SK-N-SH treated with all-trans-retinoic acid at 6 μM for 48 hours (cell line): ENCODE measurements around the gene RRAD.

Experiments
- ATAC-seq: fragments of 200-7000 bp; cut with Tn5 transposase; 3 replicates; pipeline ENCODE4 v1.9.1; 2020; ENCODE audit warnings: mild to moderate bottlenecking, moderate library complexity
- ARNTL ChIP-seq: fragments of 450-650 bp; formaldehyde crosslinking; IDR thresholded peaks from 2 replicates; pipeline ENCODE4 v1.5.0; 2020; ENCODE audit warnings: low read depth, mild to moderate bottlenecking, moderate library complexity, borderline replicate concordance
- CREB5 ChIP-seq: fragments of 250-450 bp; sonication (Bioruptor Pico); IDR thresholded peaks from 2 replicates; pipeline ENCODE4 v1.5.1; 2020; ENCODE audit warnings: low read depth, mild to moderate bottlenecking, moderate library complexity
- CSDC2 ChIP-seq: fragments of 250-450 bp; sonication (Bioruptor Pico); IDR thresholded peaks from 2 replicates; pipeline ENCODE4 v1.5.0; 2020; ENCODE audit warnings: mild to moderate bottlenecking, moderate library complexity
- CSRNP3 ChIP-seq: fragments of 250-450 bp; sonication (Bioruptor Pico); IDR thresholded peaks from 2 replicates; pipeline ENCODE4 v1.5.1; 2021; ENCODE audit warnings: mild to moderate bottlenecking, moderate library complexity
- ESRRG ChIP-seq: fragments of 250-450 bp; sonication (Bioruptor Pico); IDR thresholded peaks from 2 replicates; pipeline ENCODE4 v1.6.1; 2021; ENCODE audit warnings: mild to moderate bottlenecking
- GLIS3 ChIP-seq: fragments of 250-450 bp; sonication (Bioruptor Pico); IDR thresholded peaks from 2 replicates; pipeline ENCODE4 v1.5.0; 2020; ENCODE audit warnings: mild to moderate bottlenecking, moderate library complexity
- ISL1 ChIP-seq: fragments of 250-450 bp; sonication (Bioruptor Pico); IDR thresholded peaks from 2 replicates; pipeline ENCODE4 v2.1.2; 2022; ENCODE audit warnings: mild to moderate bottlenecking, moderate library complexity
- OSR1 ChIP-seq: fragments of 250-450 bp; sonication (Bioruptor Pico); IDR thresholded peaks from 2 replicates; pipeline ENCODE4 v1.8.0; 2022; ENCODE audit warnings: moderate library complexity, mild to moderate bottlenecking, inconsistent platforms
- PATZ1 ChIP-seq: fragments of 250-450 bp; sonication (Bioruptor Pico); IDR thresholded peaks from 2 replicates; pipeline ENCODE4 v1.8.0; 2020; ENCODE audit warnings: mild to moderate bottlenecking, moderate library complexity, borderline replicate concordance
- POU6F1 ChIP-seq: fragments of 250-450 bp; sonication (Bioruptor Pico); IDR thresholded peaks from 2 replicates; pipeline ENCODE4 v1.8.0; 2021; ENCODE audit warnings: low read depth, mild to moderate bottlenecking, moderate library complexity, borderline replicate concordance
- PPARA ChIP-seq: fragments of 250-450 bp; sonication (Bioruptor Pico); IDR thresholded peaks from 2 replicates; pipeline ENCODE4 v1.5.0; 2020; ENCODE audit warnings: mild to moderate bottlenecking, borderline replicate concordance
- RARB ChIP-seq: fragments of 250-450 bp; sonication (Bioruptor Pico); IDR thresholded peaks from 2 replicates; pipeline ENCODE4 v1.8.0; 2021; ENCODE audit warnings: mild to moderate bottlenecking, moderate library complexity
- SNAI2 ChIP-seq: fragments of 250-450 bp; sonication (Bioruptor Pico); IDR thresholded peaks from 2 replicates; pipeline ENCODE4 v1.5.0; 2020; ENCODE audit warnings: mild to moderate bottlenecking, moderate library complexity
- TCF4 ChIP-seq: fragments of 250-450 bp; sonication (Bioruptor Pico); IDR thresholded peaks from 2 replicates; pipeline ENCODE4 v1.8.0; 2021; ENCODE audit warnings: mild to moderate bottlenecking, moderate library complexity, borderline replicate concordance
- TOX ChIP-seq: fragments of 250-450 bp; sonication (Bioruptor Pico); IDR thresholded peaks from 2 replicates; pipeline ENCODE4 v1.8.0; 2021; ENCODE audit warnings: mild to moderate bottlenecking, moderate library complexity, borderline replicate concordance
- TSHZ2 ChIP-seq: fragments of 250-450 bp; sonication (Bioruptor Pico); IDR thresholded peaks from 2 replicates; pipeline ENCODE4 v1.5.0; 2020; ENCODE audit warnings: mild to moderate bottlenecking, moderate library complexity
- ZC3H10 ChIP-seq: fragments of 250-450 bp; sonication (Bioruptor Pico); IDR thresholded peaks from 2 replicates; pipeline ENCODE4 v1.5.1; 2021; ENCODE audit warnings: mild to moderate bottlenecking, moderate library complexity
- ZFP3 ChIP-seq: fragments of 250-450 bp; sonication (Bioruptor Pico); IDR thresholded peaks from 2 replicates; pipeline ENCODE4 v1.5.0; 2020; ENCODE audit warnings: mild to moderate bottlenecking, moderate library complexity
- ZFP30 ChIP-seq: fragments of 450-650 bp; formaldehyde crosslinking; IDR thresholded peaks from 2 replicates; pipeline ENCODE4 v1.5.0; 2022; ENCODE audit warnings: mild to moderate bottlenecking, moderate library complexity
- ZNF565 ChIP-seq: fragments of 450-650 bp; formaldehyde crosslinking; conservative IDR thresholded peaks from 2 replicates; pipeline ENCODE4 v1.5.0; 2020; ENCODE audit warnings: low read depth, mild to moderate bottlenecking, moderate library complexity
- ZNF70 ChIP-seq: fragments of 450-650 bp; formaldehyde crosslinking; IDR thresholded peaks from 2 replicates; pipeline ENCODE4 v1.5.0; 2020; ENCODE audit warnings: mild to moderate bottlenecking, moderate library complexity
- ZNF8 ChIP-seq: fragments of 450-650 bp; formaldehyde crosslinking; IDR thresholded peaks from 2 replicates; pipeline ENCODE4 v1.5.0; 2020; ENCODE audit warnings: mild to moderate bottlenecking, moderate library complexity

RRAD gene

GRCh38 chr16:66881014-66881417, 44.3 kb downstream of the RRAD start:
- TF ChIP-seq CSDC2 (no peak), CSRNP3 (CRISPR knock-in tag) (no peak), POU6F1 (CRISPR knock-in tag) (no peak), ARNTL (no peak), PPARA (CRISPR knock-in tag) (no peak), PATZ1 (no peak), TCF4 (CRISPR knock-in tag) (no peak), ZC3H10 (CRISPR knock-in tag) (no peak), ZNF70 (no peak)
- peak; percentile 42 for ATAC-seq

GRCh38 chr16:66880288-66881013, 44.9 kb downstream of the RRAD start, which contains the start of gene PDP2:
PDP2 (plus strand) TSS chr16:66880515; CDS start chr16:66884285, 3,770 bp downstream.
- peak; percentile 99 for ATAC-seq
- TF ChIP-seq TCF4 (CRISPR knock-in tag) (no peak), OSR1 (CRISPR knock-in tag) (no peak), ZNF565 (CRISPR knock-in tag) (no peak), PPARA (CRISPR knock-in tag) (no peak), POU6F1 (CRISPR knock-in tag) (no peak), ESRRG (CRISPR knock-in tag) (no peak), ZFP30 (no peak), ZNF70 (no peak), ISL1 (CRISPR knock-in tag) (no peak), RARB (CRISPR knock-in tag) (no peak), TOX (CRISPR knock-in tag) (no peak)

GRCh38 chr16:66878067-66878466, 47.3 kb downstream of the RRAD start:
- ATAC-seq: no peak
- TF ChIP-seq ZNF8 (no peak), PATZ1 (no peak), ZC3H10 (CRISPR knock-in tag) (no peak), ARNTL (no peak), CREB5 (CRISPR knock-in tag) (no peak), TCF4 (CRISPR knock-in tag) (no peak), CSDC2 (no peak), SNAI2 (no peak), OSR1 (CRISPR knock-in tag) (no peak), ZNF70 (no peak), PPARA (CRISPR knock-in tag) (no peak), ESRRG (CRISPR knock-in tag) (no peak), GLIS3 (CRISPR knock-in tag) (no peak), TSHZ2 (CRISPR knock-in tag) (no peak), ZFP3 (CRISPR knock-in tag) (no peak), CSRNP3 (CRISPR knock-in tag) (no peak), ZFP30 (no peak)
